ENCODE data around the gene MYL2. TPM values are rescaled to one million over a fixed set of nuclear protein-coding genes. Genes with fewer than 3 reads are reported as not detected.
A peak's percentile ranks its signal among the peaks of the same experiment; 100 is the strongest.

MYL2 gene
- total RNA-seq, 1 donor from 2014 or later, result not detected

DNA sequence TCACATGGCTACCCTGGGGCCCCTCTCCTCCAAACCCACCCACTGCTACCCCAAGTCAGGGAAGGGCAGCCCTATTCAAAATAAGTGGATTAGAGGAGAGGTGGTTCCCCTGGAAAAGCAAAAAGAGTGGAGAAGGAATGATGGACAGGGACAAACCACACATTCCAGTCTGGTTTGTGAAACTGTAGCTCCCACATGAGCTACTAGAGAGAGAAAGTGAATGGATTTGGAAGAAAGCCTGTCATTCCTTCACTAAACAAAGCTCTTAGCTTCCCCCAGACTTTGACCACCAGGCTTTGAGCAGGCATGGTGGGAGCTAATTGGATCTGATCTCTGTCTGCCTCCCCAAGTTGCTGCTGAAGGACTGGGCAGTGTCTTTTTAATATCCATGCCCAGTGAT lies 45.6 kb downstream of the MYL2 start:
- H3K27me3 ChIP-seq (ENCODE audit: low read depth), result no peaks in the 10 kb centered on the region
- no peaks in the 10 kb centered on the region for H3K9me3 ChIP-seq
- no peak overlapping the region for H3K27ac ChIP-seq
- no peak for TF ChIP-seq CTCF (IDR thresholded peaks at IDR 0.05)
- H3K36me3 ChIP-seq, result no peaks in the 10 kb centered on the region
- no peak for DNase-seq
- intact Hi-C loops (cut with DNase I), result no loop called here
- no peak overlapping the region for H3K4me3 ChIP-seq
- no peak for ATAC-seq
- H3K4me1 ChIP-seq, result no peaks in the 10 kb centered on the region

- H3K36me3 ChIP-seq, result no peaks in the 10 kb centered on the region
- H3K4me1 ChIP-seq, result peaks cover 2% of the 10 kb centered on the region
- no peak for ATAC-seq
- H3K27me3 ChIP-seq (ENCODE audit: low read depth), result no peaks in the 10 kb centered on the region
- intact Hi-C loops (cut with DNase I), result no loop called here
- no peak for TF ChIP-seq CTCF (IDR thresholded peaks at IDR 0.05)
- no peak for DNase-seq
- H3K27ac ChIP-seq, result no peak overlapping the region
- no peak overlapping the region for H3K4me3 ChIP-seq
- H3K9me3 ChIP-seq, result no peaks in the 10 kb centered on the region
Observed at GRCh38 chr12:110874351-110874750, 46.0 kb downstream of the MYL2 start.

- H3K4me3 ChIP-seq, result no peak overlapping the region
- H3K4me1 ChIP-seq, result peaks cover 8% of the 10 kb centered on the region
- no peaks in the 10 kb centered on the region for H3K36me3 ChIP-seq
- TF ChIP-seq CTCF (IDR thresholded peaks at IDR 0.05), result no peak
- no peaks in the 10 kb centered on the region for H3K27me3 ChIP-seq (ENCODE audit: low read depth)
- ATAC-seq (no peak), DNase-seq (no peak)
- no peaks in the 10 kb centered on the region for H3K9me3 ChIP-seq
- intact Hi-C loops (cut with DNase I), result no loop called here
- no peak overlapping the region for H3K27ac ChIP-seq
Observed at GRCh38 chr12:110872100-110872499, 48.3 kb downstream of the MYL2 start.

- Histone ChIP-seq H3K9me3 (no peaks in the 10 kb centered on the region), H3K4me1 (peaks cover 8% of the 10 kb centered on the region), H3K27me3 (ENCODE audit: low read depth) (no peaks in the 10 kb centered on the region), H3K36me3 (no peaks in the 10 kb centered on the region), H3K27ac (no peak overlapping the region), H3K4me3 (no peak overlapping the region)
- DNase-seq, result no peak
- ATAC-seq, result no peak
- no peak for TF ChIP-seq CTCF (IDR thresholded peaks at IDR 0.05)
- intact Hi-C loops (cut with DNase I), result no loop called here
Observed at GRCh38 chr12:110869803-110870202, 50.6 kb downstream of the MYL2 start.

DNA sequence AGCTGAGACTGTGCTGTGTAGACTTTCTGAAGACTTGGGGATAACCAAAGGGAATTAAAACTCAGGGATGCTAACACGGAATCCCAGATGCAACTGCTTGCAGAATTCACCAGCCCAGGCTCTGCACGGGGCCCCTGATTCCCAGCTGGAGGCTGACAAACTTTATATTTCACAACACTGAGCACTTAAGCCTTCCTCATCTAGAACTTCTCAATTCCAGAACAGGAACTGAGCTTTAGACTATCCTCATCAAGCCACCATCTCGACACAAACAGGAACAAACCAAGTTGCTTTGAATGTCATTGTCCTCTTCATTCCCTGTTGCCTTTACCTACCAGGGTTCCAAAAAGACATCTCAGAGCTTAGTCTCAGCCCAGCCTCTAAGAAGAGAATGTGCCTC lies 51.4 kb downstream of the MYL2 start:
- Histone ChIP-seq H3K4me1 (peaks cover 8% of the 10 kb centered on the region), H3K27me3 (ENCODE audit: low read depth) (no peaks in the 10 kb centered on the region), H3K36me3 (no peaks in the 10 kb centered on the region), H3K4me3 (no peak overlapping the region), H3K27ac (no peak overlapping the region), H3K9me3 (no peaks in the 10 kb centered on the region)
- DNase-seq (no peak), ATAC-seq (peak in 1 of 2 donors; percentile 74)
- intact Hi-C loops (cut with DNase I), result no loop called here
- TF ChIP-seq CTCF (IDR thresholded peaks at IDR 0.05), result no peak

DNA sequence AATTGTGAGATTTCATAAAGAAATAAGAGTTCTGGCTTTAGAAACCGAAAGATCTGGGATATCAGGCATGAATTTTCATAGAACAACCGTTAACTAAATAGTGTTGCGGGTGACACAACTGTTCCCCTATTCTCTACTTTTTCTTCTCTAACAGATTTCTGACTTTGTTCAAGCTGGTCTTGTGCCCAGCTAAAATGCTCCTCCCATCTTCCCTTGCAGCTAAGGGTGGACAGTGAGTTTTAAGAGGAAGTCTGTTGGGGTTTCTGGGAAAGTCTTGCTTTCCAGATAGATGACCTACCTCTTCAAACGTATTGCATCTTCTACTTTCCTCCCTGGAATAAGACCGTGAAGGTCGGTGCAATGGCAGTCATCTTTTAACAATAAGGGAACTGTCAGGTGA lies 54.9 kb downstream of the MYL2 start:
- TF ChIP-seq CTCF (IDR thresholded peaks at IDR 0.05), result no peak
- Histone ChIP-seq H3K4me3 (no peak overlapping the region), H3K27me3 (ENCODE audit: low read depth) (no peaks in the 10 kb centered on the region), H3K9me3 (no peaks in the 10 kb centered on the region), H3K27ac (no peak overlapping the region), H3K4me1 (peaks cover 8% of the 10 kb centered on the region), H3K36me3 (no peaks in the 10 kb centered on the region)
- no peak for DNase-seq
- intact Hi-C loops (cut with DNase I), result no loop called here
- no peak for ATAC-seq
